H1 (cell line): ENCODE measurements around the gene SPDEF. TPM values are rescaled to one million over a fixed set of nuclear protein-coding genes. Genes with fewer than 3 reads are reported as not detected.

ENCODE experiments used
- BRCA1 ChIP-seq: IDR thresholded peaks from 2 replicates; pipeline ENCODE4 v1.6.1; 2012; ENCODE audit warnings: low read depth, low read length, improper control_type of control experiment
- EGR1 ChIP-seq: IDR thresholded peaks from 2 replicates; pipeline ENCODE4 v1.6.1; 2011; ENCODE audit warnings: low read depth, low read length, borderline replicate concordance
- POLR2A ChIP-seq, 2 experiments: IDR thresholded peaks; 1 replicate in 1 of 2; 2 replicates in 1 of 2; pipeline ENCODE4 v1.6.1; 2011; ENCODE audit warnings: low read depth in 2 of 2, low read length in 2 of 2, mild to moderate bottlenecking in 2 of 2; ENCODE audit errors: control extremely low read depth in 1 of 2
- POU5F1 ChIP-seq: IDR thresholded peaks from 2 replicates; pipeline ENCODE4 v1.6.1; 2011; ENCODE audit warnings: low read depth, mild to moderate bottlenecking, low read length, moderate library complexity
- SP2 ChIP-seq: IDR thresholded peaks from 2 replicates; pipeline ENCODE4 v1.6.1; 2012; ENCODE audit warnings: mild to moderate bottlenecking, low read length, inconsistent platforms
- polyA plus RNA-seq, 7 experiments: library from polyadenylated mRNA; depleted of rRNA in 3 of 7; stranded (reverse) in 5 of 7; unstranded in 2 of 7; fragments of >200 nt in 5 of 7; fragments of 200-250 nt in 2 of 7; gene quantifications; 1 replicate in 5 of 7; 2 replicates in 1 of 7; 4 replicates in 1 of 7; pipeline versions ENCODE4 v1.2.1 to v1.2.3, GENCODE V29; 2011 to 2013; ENCODE audit warnings: missing spikeins in 2 of 7, mixed read lengths in 2 of 7
- total RNA-seq: library from RNA; stranded (reverse); fragmentation: NEBNext Ultra II Directional; extraction: Animal tissue kit (Norgen Biotek cat#: 25700); gene quantifications from 2 replicates; pipeline ENCODE4 v1.2.1, GENCODE V29; 2021
- TF ChIP-seq, protein P1 (sequence below): fragments of 300-600 bp; sonication (generic); IDR thresholded peaks from 2 replicates; pipeline ENCODE4 v1.7.1; 2012; ENCODE audit warnings: low read length, moderate library complexity, mild to moderate bottlenecking, inconsistent platforms; ENCODE audit not compliant: insufficient replicate concordance
- TF ChIP-seq, protein P2 (sequence below): IDR thresholded peaks from 2 replicates; pipeline ENCODE4 v1.6.1; 2012; ENCODE audit warnings: low read length, inconsistent platforms
- TF ChIP-seq, protein P3 (sequence below), 3 experiments: IDR thresholded peaks; 1 replicate in 2 of 3; 2 replicates in 1 of 3; pipeline versions ENCODE4 v1.5.1 to v1.6.1; 2011; ENCODE audit warnings: low read length in 3 of 3, mild to moderate bottlenecking in 3 of 3, inconsistent platforms in 2 of 3, low read depth in 1 of 3, moderate library complexity in 1 of 3; ENCODE audit not compliant: insufficient read depth in 1 of 3; ENCODE audit errors: control extremely low read depth in 1 of 3

The SPDEF gene
- total and polyA plus RNA-seq, 2 of the 8 experiments (the other 6 are each of a cell fraction or from before 2014, with no cell fraction given) = 0.15 to 0.30 TPM

GRCh38 chr6:34524499-34524898, 31.6 kb downstream of the SPDEF start (continued):
- TF ChIP-seq, protein P1, sequence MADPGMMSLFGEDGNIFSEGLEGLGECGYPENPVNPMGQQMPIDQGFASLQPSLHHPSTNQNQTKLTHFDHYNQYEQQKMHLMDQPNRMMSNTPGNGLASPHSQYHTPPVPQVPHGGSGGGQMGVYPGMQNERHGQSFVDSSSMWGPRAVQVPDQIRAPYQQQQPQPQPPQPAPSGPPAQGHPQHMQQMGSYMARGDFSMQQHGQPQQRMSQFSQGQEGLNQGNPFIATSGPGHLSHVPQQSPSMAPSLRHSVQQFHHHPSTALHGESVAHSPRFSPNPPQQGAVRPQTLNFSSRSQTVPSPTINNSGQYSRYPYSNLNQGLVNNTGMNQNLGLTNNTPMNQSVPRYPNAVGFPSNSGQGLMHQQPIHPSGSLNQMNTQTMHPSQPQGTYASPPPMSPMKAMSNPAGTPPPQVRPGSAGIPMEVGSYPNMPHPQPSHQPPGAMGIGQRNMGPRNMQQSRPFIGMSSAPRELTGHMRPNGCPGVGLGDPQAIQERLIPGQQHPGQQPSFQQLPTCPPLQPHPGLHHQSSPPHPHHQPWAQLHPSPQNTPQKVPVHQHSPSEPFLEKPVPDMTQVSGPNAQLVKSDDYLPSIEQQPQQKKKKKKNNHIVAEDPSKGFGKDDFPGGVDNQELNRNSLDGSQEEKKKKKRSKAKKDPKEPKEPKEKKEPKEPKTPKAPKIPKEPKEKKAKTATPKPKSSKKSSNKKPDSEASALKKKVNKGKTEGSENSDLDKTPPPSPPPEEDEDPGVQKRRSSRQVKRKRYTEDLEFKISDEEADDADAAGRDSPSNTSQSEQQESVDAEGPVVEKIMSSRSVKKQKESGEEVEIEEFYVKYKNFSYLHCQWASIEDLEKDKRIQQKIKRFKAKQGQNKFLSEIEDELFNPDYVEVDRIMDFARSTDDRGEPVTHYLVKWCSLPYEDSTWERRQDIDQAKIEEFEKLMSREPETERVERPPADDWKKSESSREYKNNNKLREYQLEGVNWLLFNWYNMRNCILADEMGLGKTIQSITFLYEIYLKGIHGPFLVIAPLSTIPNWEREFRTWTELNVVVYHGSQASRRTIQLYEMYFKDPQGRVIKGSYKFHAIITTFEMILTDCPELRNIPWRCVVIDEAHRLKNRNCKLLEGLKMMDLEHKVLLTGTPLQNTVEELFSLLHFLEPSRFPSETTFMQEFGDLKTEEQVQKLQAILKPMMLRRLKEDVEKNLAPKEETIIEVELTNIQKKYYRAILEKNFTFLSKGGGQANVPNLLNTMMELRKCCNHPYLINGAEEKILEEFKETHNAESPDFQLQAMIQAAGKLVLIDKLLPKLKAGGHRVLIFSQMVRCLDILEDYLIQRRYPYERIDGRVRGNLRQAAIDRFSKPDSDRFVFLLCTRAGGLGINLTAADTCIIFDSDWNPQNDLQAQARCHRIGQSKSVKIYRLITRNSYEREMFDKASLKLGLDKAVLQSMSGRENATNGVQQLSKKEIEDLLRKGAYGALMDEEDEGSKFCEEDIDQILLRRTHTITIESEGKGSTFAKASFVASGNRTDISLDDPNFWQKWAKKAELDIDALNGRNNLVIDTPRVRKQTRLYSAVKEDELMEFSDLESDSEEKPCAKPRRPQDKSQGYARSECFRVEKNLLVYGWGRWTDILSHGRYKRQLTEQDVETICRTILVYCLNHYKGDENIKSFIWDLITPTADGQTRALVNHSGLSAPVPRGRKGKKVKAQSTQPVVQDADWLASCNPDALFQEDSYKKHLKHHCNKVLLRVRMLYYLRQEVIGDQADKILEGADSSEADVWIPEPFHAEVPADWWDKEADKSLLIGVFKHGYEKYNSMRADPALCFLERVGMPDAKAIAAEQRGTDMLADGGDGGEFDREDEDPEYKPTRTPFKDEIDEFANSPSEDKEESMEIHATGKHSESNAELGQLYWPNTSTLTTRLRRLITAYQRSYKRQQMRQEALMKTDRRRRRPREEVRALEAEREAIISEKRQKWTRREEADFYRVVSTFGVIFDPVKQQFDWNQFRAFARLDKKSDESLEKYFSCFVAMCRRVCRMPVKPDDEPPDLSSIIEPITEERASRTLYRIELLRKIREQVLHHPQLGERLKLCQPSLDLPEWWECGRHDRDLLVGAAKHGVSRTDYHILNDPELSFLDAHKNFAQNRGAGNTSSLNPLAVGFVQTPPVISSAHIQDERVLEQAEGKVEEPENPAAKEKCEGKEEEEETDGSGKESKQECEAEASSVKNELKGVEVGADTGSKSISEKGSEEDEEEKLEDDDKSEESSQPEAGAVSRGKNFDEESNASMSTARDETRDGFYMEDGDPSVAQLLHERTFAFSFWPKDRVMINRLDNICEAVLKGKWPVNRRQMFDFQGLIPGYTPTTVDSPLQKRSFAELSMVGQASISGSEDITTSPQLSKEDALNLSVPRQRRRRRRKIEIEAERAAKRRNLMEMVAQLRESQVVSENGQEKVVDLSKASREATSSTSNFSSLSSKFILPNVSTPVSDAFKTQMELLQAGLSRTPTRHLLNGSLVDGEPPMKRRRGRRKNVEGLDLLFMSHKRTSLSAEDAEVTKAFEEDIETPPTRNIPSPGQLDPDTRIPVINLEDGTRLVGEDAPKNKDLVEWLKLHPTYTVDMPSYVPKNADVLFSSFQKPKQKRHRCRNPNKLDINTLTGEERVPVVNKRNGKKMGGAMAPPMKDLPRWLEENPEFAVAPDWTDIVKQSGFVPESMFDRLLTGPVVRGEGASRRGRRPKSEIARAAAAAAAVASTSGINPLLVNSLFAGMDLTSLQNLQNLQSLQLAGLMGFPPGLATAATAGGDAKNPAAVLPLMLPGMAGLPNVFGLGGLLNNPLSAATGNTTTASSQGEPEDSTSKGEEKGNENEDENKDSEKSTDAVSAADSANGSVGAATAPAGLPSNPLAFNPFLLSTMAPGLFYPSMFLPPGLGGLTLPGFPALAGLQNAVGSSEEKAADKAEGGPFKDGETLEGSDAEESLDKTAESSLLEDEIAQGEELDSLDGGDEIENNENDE = no peak
- no peak for TF ChIP-seq POU5F1
- TF ChIP-seq EGR1 = no peak
- TF ChIP-seq, protein P2, sequence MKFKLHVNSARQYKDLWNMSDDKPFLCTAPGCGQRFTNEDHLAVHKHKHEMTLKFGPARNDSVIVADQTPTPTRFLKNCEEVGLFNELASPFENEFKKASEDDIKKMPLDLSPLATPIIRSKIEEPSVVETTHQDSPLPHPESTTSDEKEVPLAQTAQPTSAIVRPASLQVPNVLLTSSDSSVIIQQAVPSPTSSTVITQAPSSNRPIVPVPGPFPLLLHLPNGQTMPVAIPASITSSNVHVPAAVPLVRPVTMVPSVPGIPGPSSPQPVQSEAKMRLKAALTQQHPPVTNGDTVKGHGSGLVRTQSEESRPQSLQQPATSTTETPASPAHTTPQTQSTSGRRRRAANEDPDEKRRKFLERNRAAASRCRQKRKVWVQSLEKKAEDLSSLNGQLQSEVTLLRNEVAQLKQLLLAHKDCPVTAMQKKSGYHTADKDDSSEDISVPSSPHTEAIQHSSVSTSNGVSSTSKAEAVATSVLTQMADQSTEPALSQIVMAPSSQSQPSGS = no peak
- TF ChIP-seq BRCA1 = no peak
- TF ChIP-seq, protein P3, sequence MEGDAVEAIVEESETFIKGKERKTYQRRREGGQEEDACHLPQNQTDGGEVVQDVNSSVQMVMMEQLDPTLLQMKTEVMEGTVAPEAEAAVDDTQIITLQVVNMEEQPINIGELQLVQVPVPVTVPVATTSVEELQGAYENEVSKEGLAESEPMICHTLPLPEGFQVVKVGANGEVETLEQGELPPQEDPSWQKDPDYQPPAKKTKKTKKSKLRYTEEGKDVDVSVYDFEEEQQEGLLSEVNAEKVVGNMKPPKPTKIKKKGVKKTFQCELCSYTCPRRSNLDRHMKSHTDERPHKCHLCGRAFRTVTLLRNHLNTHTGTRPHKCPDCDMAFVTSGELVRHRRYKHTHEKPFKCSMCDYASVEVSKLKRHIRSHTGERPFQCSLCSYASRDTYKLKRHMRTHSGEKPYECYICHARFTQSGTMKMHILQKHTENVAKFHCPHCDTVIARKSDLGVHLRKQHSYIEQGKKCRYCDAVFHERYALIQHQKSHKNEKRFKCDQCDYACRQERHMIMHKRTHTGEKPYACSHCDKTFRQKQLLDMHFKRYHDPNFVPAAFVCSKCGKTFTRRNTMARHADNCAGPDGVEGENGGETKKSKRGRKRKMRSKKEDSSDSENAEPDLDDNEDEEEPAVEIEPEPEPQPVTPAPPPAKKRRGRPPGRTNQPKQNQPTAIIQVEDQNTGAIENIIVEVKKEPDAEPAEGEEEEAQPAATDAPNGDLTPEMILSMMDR (IDR thresholded peaks at IDR 0.05; ENCODE audit: control extremely low read depth in 1 of 3, insufficient read depth in 1 of 3, low read depth in 1 of 3, low read length in 3 of 3) = no peak
- TF ChIP-seq SP2 = no peak
- no peak for TF ChIP-seq POLR2A (IDR thresholded peaks at IDR 0.05; ENCODE audit: control extremely low read depth in 1 of 2, low read depth in 2 of 2, low read length in 2 of 2)
